Measurements from ENCODE around the gene VPS54. TPM values are rescaled to one million over a fixed set of nuclear protein-coding genes. Genes with fewer than 3 reads are reported as not detected.

Gene VPS54
- total RNA-seq, 1 donor from 2014 or later: 18.7 TPM

DNA sequence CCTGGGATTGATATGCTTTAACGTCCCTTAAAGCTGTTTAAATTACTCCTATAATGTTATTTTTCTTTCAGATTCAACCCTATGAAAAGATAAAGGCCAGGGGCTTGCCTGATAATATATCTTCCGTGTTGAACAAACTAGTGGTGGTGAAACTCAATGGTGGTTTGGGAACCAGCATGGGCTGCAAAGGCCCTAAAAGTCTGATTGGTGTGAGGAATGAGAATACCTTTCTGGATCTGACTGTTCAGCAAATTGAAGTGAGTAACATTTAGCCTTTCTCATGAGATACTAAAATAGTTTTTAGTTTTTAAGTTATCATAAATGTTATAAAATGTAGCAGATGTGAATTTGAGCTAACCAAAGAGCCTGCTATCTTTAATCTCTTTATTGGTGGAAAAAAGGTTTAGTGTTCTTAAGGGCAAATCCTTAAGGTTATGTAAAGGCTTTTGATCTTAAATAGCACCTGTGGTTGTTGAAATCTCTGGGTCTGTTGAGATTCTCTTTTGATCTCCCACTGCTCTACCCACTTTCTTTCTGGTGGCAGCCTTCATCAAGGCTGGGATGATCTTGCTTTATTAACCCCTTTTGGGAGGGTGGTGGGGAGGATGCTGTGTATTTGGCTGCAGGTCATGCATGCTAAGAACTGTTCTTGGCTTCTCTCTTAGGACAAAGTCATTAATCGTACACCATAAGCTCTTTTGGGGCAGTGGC is 136.7 kb downstream of the VPS54 start:
- Mint-ChIP-seq H3K4me1 (ENCODE audit: low read depth, unreplicated experiment) (peaks cover 8% of the 10 kb centered on the region), H3K9me3 (ENCODE audit: unreplicated experiment) (peaks cover 3% of the 10 kb centered on the region), H3K4me3 (ENCODE audit: unreplicated experiment) (no peak overlapping the region), H3K36me3 (ENCODE audit: unreplicated experiment) (no peaks in the 10 kb centered on the region), H3K27ac (ENCODE audit: unreplicated experiment) (no peak overlapping the region), H3K27me3 (ENCODE audit: unreplicated experiment) (no peaks in the 10 kb centered on the region)
- no peak for DNase-seq
- TF ChIP-seq, protein P1, sequence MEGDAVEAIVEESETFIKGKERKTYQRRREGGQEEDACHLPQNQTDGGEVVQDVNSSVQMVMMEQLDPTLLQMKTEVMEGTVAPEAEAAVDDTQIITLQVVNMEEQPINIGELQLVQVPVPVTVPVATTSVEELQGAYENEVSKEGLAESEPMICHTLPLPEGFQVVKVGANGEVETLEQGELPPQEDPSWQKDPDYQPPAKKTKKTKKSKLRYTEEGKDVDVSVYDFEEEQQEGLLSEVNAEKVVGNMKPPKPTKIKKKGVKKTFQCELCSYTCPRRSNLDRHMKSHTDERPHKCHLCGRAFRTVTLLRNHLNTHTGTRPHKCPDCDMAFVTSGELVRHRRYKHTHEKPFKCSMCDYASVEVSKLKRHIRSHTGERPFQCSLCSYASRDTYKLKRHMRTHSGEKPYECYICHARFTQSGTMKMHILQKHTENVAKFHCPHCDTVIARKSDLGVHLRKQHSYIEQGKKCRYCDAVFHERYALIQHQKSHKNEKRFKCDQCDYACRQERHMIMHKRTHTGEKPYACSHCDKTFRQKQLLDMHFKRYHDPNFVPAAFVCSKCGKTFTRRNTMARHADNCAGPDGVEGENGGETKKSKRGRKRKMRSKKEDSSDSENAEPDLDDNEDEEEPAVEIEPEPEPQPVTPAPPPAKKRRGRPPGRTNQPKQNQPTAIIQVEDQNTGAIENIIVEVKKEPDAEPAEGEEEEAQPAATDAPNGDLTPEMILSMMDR (IDR thresholded peaks at IDR 0.05; ENCODE audit: partially characterized antibody, unreplicated experiment): no peak

DNA sequence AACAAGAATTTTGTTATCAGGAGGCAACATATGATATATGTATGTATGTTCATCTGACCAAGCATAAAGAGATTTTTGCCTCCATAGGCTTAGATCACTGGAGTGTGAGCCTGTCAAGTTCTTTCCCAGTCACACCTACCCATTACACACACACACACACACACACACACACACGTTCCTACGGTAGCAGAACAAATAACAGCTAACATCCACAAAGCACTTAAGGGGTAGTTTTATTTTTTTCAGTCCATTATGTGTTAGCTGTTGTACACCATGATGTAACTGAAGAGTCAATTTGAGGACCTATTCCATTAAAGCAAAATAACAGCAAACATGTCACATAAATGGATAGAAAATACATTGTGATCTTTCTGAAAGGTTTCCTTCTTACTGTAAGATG is 138.0 kb downstream of the VPS54 start:
- Mint-ChIP-seq H3K27me3 (ENCODE audit: unreplicated experiment) (no peaks in the 10 kb centered on the region), H3K4me1 (ENCODE audit: low read depth, unreplicated experiment) (peaks cover 10% of the 10 kb centered on the region), H3K4me3 (ENCODE audit: unreplicated experiment) (no peak overlapping the region), H3K27ac (ENCODE audit: unreplicated experiment) (peak overlapping the region; percentile 76), H3K9me3 (ENCODE audit: unreplicated experiment) (peaks cover 3% of the 10 kb centered on the region), H3K36me3 (ENCODE audit: unreplicated experiment) (no peaks in the 10 kb centered on the region)
- DNase-seq: peak; percentile 26
- TF ChIP-seq, protein P1 (IDR thresholded peaks at IDR 0.05; ENCODE audit: partially characterized antibody, unreplicated experiment): no peak

DNA sequence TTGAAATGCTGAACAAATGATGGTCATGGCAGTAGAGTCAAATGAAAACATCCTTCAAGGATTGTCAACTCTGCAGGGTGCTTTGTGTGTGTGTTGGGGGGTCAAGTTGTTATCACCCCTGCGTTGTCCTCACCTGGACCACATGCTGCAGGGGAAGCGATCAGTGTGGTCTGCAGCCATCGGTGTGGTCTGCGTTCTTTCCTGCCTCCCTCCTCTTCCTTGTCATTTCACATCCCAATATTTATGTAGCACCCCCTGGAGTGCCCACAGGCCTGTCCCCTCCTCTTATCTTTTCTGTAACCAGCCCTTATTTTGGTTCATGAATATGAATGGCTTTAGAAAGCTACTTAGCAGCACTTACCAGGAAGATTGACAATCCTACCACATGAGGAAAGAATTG is 138.6 kb downstream of the VPS54 start:
- H3K4me1 Mint-ChIP-seq (ENCODE audit: low read depth, unreplicated experiment): peaks cover 10% of the 10 kb centered on the region
- peaks cover 3% of the 10 kb centered on the region for H3K9me3 Mint-ChIP-seq (ENCODE audit: unreplicated experiment)
- no peak overlapping the region for H3K27ac Mint-ChIP-seq (ENCODE audit: unreplicated experiment)
- TF ChIP-seq, protein P1 (IDR thresholded peaks at IDR 0.05; ENCODE audit: partially characterized antibody, unreplicated experiment): no peak
- no peaks in the 10 kb centered on the region for H3K27me3 Mint-ChIP-seq (ENCODE audit: unreplicated experiment)
- H3K36me3 Mint-ChIP-seq (ENCODE audit: unreplicated experiment): no peaks in the 10 kb centered on the region
- DNase-seq: no peak
- H3K4me3 Mint-ChIP-seq (ENCODE audit: unreplicated experiment): no peak overlapping the region

DNA sequence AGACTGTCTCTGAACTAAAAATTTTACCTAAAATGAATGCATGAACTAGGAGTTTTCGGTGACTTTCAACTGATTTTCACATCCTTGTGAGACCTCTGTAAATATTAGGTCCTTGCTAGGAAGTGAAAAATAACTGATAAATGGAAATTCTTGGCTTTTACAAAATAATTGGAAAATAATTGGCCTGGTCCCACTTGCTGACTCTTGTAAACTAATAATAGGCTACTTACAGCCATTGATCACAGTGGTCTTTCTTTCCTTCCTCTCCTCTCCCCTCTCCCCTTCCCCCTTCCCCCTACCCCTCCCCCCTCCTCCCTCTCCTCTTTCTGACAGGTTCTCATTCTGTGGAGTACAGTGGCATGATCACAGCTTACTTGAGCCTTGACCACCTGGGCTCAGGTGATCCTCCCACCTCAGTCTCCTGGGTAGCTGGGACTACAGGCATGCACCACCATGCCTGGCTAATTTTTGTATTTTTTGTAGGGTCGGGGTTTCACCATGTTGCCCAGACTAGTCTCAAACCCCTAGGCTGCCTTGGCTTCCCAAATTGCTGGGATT is 139.3 kb downstream of the VPS54 start:
- H3K4me3 Mint-ChIP-seq (ENCODE audit: unreplicated experiment): no peak overlapping the region
- TF ChIP-seq, protein P1 (IDR thresholded peaks at IDR 0.05; ENCODE audit: partially characterized antibody, unreplicated experiment): no peak
- no peak for DNase-seq
- no peaks in the 10 kb centered on the region for H3K27me3 Mint-ChIP-seq (ENCODE audit: unreplicated experiment)
- no peaks in the 10 kb centered on the region for H3K36me3 Mint-ChIP-seq (ENCODE audit: unreplicated experiment)
- H3K4me1 Mint-ChIP-seq (ENCODE audit: low read depth, unreplicated experiment): peaks cover 10% of the 10 kb centered on the region
- H3K27ac Mint-ChIP-seq (ENCODE audit: unreplicated experiment): no peak overlapping the region
- H3K9me3 Mint-ChIP-seq (ENCODE audit: unreplicated experiment): peaks cover 3% of the 10 kb centered on the region

DNA sequence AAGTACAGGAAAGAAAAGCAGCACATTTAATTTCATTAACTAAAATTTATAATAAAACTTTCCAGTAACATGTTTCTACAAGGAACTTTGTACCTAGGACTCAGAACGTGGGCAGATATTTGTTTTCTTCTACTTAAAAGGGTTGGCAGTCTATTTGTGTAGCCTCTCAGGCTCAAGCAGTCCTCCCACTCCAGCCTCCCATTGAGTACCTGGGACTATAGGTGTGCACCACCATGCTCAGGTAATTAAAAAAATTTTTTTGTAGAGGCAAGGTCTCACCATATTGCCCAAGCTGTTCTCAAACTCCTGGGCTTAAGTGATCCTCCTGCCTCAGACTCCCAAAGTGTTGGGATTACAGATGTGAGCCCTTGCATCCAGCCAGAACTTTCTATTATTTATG is 140.7 kb downstream of the VPS54 start:
- H3K9me3 Mint-ChIP-seq (ENCODE audit: unreplicated experiment): peaks cover 3% of the 10 kb centered on the region

More for the DNA sequence above, 140.7 kb downstream of the VPS54 start:
- Mint-ChIP-seq H3K36me3 (ENCODE audit: unreplicated experiment) (peaks cover 8% of the 10 kb centered on the region), H3K4me3 (ENCODE audit: unreplicated experiment) (no peak overlapping the region), H3K27me3 (ENCODE audit: unreplicated experiment) (no peaks in the 10 kb centered on the region), H3K27ac (ENCODE audit: unreplicated experiment) (no peak overlapping the region), H3K4me1 (ENCODE audit: low read depth, unreplicated experiment) (peaks cover 10% of the 10 kb centered on the region)
- no peak for DNase-seq
- TF ChIP-seq, protein P1 (IDR thresholded peaks at IDR 0.05; ENCODE audit: partially characterized antibody, unreplicated experiment): no peak
